ENCODE measurements around the gene HACD2.
"Not testable (repeated sequence)": the region's sequence is repeated elsewhere in the genome, so short reads cannot be mapped to it uniquely, and the experiment has no call there.

HACD2 gene

DNA sequence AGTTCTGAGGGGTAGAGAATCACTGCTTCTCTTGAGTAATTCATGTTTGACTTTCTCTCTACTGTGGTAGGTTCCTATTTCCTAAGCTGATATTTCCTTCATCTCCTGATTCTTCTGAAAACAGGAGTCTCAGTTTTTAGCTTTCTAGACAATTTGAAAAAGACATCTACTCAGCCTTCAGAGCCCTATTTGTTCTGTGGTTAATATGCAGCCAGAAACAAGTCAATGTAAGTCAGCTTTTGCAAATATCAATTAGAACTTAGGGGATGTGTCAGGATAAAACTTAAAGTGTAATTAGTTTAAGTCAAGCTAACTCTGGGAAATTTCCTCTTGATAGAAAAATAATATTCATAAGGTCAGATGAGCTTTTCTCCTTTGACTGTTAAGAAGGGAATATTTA lies 21.7 kb upstream of the HACD2 start:
- Histone ChIP-seq H3K9me3 (ENCODE audit: low read depth, low read length) (no peaks in the 10 kb centered on the region), H3K27ac (no peak overlapping the region), H3K4me3 (no peak overlapping the region), H3K36me3 (ENCODE audit: insufficient read depth, low read length) (no peaks in the 10 kb centered on the region), H3K9ac (ENCODE audit: insufficient read length) (no peak overlapping the region)
- no peak for TF ChIP-seq FOXP2 (optimal IDR thresholded peaks at IDR 0.05; ENCODE audit: control extremely low read depth, extremely low read length, insufficient read depth)
- TF ChIP-seq POLR2AphosphoS5 (IDR thresholded peaks at IDR 0.05; ENCODE audit: borderline replicate concordance, low read depth, low read length) = no peak
- TF ChIP-seq EZH2 (IDR thresholded peaks at IDR 0.05) = no peak
- DNase-seq (ENCODE audit: low read depth, low spot score) = no peak

DNA sequence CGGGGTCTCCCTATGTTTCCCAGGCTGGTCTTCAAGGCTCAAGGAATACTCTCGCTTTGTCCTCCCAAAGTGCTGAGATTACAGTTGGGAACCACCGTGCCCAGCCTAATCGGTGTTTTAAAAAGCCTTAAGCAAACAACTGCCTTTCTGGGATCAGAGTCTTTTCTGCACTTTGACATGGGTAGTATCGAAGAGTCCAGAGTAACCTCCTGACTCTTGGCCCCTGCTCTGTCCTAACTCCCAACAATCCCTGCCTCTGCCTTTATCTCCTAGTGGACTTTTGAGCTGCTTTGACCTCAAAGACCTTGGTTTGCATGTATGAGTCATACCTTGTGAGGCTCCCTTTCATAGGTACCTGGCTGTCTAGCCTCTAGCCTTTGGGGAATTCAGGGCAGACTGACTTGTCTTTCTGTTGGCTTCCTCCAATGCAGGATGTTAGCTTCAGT lies 21.0 kb upstream of the HACD2 start:
- Histone ChIP-seq H3K4me3 (no peak overlapping the region), H3K9me3 (ENCODE audit: low read depth, low read length) (no peaks in the 10 kb centered on the region), H3K27ac (no peak overlapping the region), H3K9ac (ENCODE audit: insufficient read length) (no peak overlapping the region), H3K36me3 (ENCODE audit: insufficient read depth, low read length) (no peaks in the 10 kb centered on the region)
- DNase-seq (ENCODE audit: low read depth, low spot score) = no peak
- no peak for TF ChIP-seq FOXP2 (optimal IDR thresholded peaks at IDR 0.05; ENCODE audit: control extremely low read depth, extremely low read length, insufficient read depth)
- TF ChIP-seq EZH2 (IDR thresholded peaks at IDR 0.05) = no peak
- no peak for TF ChIP-seq POLR2AphosphoS5 (IDR thresholded peaks at IDR 0.05; ENCODE audit: borderline replicate concordance, low read depth, low read length)

DNA sequence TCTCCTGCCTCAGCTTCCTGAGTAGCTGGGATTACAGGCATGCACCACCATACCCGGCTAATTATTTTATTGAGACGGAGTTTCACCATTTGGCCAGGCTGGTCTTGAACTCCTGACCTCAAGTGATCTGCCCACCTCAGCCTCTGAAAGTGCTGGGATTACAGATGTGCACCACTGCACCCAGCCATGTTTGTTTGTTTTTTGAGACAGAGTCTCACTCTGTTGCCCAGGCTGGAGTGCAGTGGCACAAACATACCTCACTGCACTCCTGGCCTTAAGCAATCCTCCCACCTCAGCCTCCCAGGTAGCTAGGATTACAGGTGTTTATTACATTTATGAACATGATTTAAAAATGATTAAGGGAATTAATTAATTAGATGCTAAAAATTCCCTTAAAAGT lies 18.3 kb upstream of the HACD2 start:
- DNase-seq (ENCODE audit: low read depth, low spot score); H3K9ac ChIP-seq (ENCODE audit: insufficient read length); H3K9me3 ChIP-seq (ENCODE audit: low read depth, low read length); H3K36me3 ChIP-seq (ENCODE audit: insufficient read depth, low read length); H3K4me3 ChIP-seq; H3K27ac ChIP-seq: not testable (repeated sequence)

DNA sequence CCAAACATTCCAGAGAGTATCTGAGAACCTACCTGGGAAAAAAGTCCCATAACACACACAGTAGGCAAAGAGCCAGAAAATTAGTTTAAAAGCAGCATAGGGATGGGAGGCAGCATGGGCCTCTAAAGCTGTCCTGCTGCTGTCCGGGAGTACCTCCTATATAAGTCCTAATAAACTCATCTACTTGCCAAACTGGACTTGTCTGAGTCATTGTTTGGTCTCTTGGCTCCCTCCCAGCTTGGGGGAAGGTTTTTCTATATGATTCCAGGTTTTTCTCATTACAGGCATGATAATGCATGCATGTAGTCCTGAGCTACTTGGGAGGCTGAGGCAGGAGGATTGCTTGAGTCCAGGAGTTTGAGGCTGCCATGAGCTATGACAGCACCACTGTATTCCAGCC lies 17.5 kb upstream of the HACD2 start:
- Histone ChIP-seq H3K9me3 (ENCODE audit: low read depth, low read length) (no peaks in the 10 kb centered on the region), H3K36me3 (ENCODE audit: insufficient read depth, low read length) (no peaks in the 10 kb centered on the region), H3K4me3 (no peak overlapping the region), H3K27ac (no peak overlapping the region), H3K9ac (ENCODE audit: insufficient read length) (no peak overlapping the region)
- DNase-seq (ENCODE audit: low read depth, low spot score) = no peak
- TF ChIP-seq POLR2AphosphoS5 (IDR thresholded peaks at IDR 0.05; ENCODE audit: borderline replicate concordance, low read depth, low read length) (no peak), EZH2 (IDR thresholded peaks at IDR 0.05) (no peak), FOXP2 (optimal IDR thresholded peaks at IDR 0.05; ENCODE audit: control extremely low read depth, extremely low read length, insufficient read depth) (no peak)

DNA sequence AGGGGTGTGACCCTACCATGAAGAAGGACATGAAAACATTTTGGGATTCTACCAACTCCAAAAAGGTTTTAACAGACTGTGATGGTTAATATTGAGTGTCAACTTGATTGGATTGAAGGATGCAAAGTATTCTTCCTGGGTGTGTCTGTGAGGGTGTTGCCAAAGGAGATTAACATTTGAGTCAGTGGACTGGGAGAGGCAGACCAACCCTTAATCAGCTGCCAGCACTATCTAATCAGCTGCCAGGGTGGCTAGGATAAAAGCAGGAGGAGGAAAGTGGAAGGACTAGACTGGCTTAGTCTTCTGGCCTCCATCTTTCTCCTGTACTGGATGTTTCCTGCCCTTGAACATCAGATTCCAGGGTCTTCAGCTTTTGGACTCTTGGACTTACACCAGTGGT lies 16.0 kb upstream of the HACD2 start:
- DNase-seq (ENCODE audit: low read depth, low spot score); H3K9me3 ChIP-seq (ENCODE audit: low read depth, low read length); H3K9ac ChIP-seq (ENCODE audit: insufficient read length); H3K4me3 ChIP-seq; H3K36me3 ChIP-seq (ENCODE audit: insufficient read depth, low read length); H3K27ac ChIP-seq: not testable (repeated sequence)

DNA sequence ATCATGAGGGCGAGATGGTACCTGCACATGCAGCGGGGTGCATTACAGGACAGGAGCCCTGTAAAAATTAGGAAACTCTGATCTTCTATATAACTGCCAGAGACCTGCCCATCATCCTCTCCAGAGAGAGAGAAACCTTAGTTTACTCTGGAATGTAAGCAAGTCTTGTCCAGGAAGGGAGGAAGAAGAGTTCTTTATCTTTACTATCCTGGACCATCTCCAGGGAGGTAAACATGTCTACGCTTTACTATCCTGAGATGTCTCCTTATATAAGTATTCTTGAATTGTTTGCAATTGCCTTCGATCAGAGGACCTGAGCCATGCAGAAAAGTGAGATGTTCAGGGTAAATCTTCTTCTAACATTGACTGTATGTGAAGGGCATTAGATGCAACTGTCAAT lies 12.7 kb upstream of the HACD2 start:
- no peaks in the 10 kb centered on the region for H3K9me3 ChIP-seq (ENCODE audit: low read depth, low read length)
- H3K27ac ChIP-seq = no peak overlapping the region
- TF ChIP-seq EZH2 (IDR thresholded peaks at IDR 0.05) (no peak), POLR2AphosphoS5 (IDR thresholded peaks at IDR 0.05; ENCODE audit: borderline replicate concordance, low read depth, low read length) (no peak), FOXP2 (optimal IDR thresholded peaks at IDR 0.05; ENCODE audit: control extremely low read depth, extremely low read length, insufficient read depth) (no peak)
- no peak overlapping the region for H3K9ac ChIP-seq (ENCODE audit: insufficient read length)
- no peak for DNase-seq (ENCODE audit: low read depth, low spot score)
- H3K36me3 ChIP-seq (ENCODE audit: insufficient read depth, low read length) = no peaks in the 10 kb centered on the region
- no peak overlapping the region for H3K4me3 ChIP-seq

DNA sequence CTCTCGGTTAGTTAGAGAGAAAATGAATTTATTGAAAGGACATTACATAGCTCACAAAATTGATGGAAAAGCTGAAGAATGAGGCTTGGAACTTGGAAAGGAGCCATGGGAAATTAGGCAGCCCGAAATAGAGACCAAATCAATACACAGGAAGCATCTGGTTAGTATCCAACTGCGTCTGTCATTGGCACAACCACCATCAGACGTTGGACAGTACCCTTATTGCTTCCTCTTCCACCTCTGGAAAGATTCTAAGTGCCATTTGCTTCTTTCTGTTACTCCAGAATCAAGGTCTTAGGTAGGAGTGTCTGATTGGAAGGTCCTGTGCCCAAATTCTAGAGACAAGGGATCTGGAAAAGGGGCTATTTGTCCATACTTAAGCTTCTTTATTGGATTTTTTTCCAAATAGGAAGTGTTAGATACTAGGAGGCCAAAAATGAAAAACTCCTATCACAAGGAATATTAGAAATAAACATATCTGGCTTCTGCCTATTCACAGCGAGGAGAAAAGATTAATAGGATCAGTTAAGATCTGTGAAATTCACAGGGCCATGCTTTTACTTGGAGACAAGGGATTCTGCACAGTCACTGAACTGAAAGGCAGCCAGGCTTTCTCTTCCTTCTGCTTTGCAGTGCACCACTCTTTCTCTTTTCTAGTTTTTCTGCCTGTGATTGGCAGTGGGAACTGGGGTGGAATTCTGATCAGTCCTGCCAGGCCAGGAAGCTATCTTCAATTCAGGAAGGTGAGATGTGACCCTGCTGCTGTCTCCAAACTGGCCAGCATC lies 10.7 kb upstream of the HACD2 start:
- Histone ChIP-seq H3K4me3 (no peak overlapping the region), H3K27ac (no peak overlapping the region), H3K36me3 (ENCODE audit: insufficient read depth, low read length) (peaks cover 4% of the 10 kb centered on the region; the same call in 1 of the 2 replicates), H3K9me3 (ENCODE audit: low read depth, low read length) (no peaks in the 10 kb centered on the region), H3K9ac (ENCODE audit: insufficient read length) (no peak overlapping the region)
- DNase-seq (ENCODE audit: low read depth, low spot score) = no peak
- TF ChIP-seq FOXP2 (optimal IDR thresholded peaks at IDR 0.05; ENCODE audit: control extremely low read depth, extremely low read length, insufficient read depth) = no peak
- TF ChIP-seq EZH2 (IDR thresholded peaks at IDR 0.05) = no peak
- no peak for TF ChIP-seq POLR2AphosphoS5 (IDR thresholded peaks at IDR 0.05; ENCODE audit: borderline replicate concordance, low read depth, low read length)

DNA sequence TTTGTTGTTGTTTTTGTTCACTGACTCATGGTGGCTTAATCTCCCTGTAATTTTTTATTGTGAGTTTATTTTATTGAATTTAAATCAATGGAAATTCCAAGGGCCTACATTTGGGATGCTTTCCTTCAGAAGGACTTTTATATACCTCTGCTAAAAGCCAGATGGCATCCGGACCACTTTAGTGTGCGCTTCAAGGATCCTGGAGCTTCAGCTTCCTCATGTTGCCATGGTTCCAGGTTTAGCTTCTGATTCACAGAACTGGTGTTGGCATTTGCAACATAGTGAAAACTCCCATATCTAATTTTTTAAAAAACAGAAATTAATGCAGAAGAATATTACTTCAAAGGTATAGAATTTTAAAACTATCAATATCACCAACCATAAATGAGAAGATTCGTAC lies 8.5 kb upstream of the HACD2 start:
- H3K36me3 ChIP-seq (ENCODE audit: insufficient read depth, low read length) = peaks cover 17% of the 10 kb centered on the region; the same call in 1 of the 2 replicates
- TF ChIP-seq EZH2 (IDR thresholded peaks at IDR 0.05) (no peak), FOXP2 (optimal IDR thresholded peaks at IDR 0.05; ENCODE audit: control extremely low read depth, extremely low read length, insufficient read depth) (no peak), POLR2AphosphoS5 (IDR thresholded peaks at IDR 0.05; ENCODE audit: borderline replicate concordance, low read depth, low read length) (no peak)
- no peak overlapping the region for H3K4me3 ChIP-seq
- H3K27ac ChIP-seq = no peak overlapping the region
- peaks cover 7% of the 10 kb centered on the region; the same call in 1 of the 2 replicates for H3K9me3 ChIP-seq (ENCODE audit: low read depth, low read length)
- no peak overlapping the region for H3K9ac ChIP-seq (ENCODE audit: insufficient read length)
- DNase-seq (ENCODE audit: low read depth, low spot score) = no peak

Measured in SK-N-MC (cell line).